ENCODE measurements around the gene RELT. TPM values are rescaled to one million over a fixed set of nuclear protein-coding genes. Genes with fewer than 3 reads are reported as not detected.
A peak's percentile ranks its signal among the peaks of the same experiment; 100 is the strongest.

Gene RELT
- total RNA-seq, 2 experiments from 2014 or later, result 23.2 to 24.2 TPM

DNA sequence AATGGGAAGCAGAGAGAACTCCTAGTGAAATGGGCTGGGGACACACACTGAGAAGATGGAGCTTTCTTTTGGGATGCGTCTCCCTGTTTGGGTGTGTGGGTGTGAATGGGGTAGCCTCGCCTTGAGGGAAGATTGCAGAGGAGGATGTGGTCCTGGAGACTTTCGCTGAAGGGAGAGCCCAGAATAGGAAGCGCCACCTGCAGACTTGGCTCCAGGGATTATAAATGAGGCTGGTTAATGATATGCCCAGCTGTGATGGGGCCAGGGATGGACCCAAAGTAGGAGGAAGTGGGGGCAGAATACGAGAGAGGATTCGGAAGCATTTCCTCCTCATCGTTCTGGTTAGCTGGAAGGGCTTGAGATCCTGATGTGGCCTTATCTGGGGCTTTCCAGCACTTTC lies 13.7 kb downstream of the RELT start:
- Mint-ChIP-seq H3K27ac (no peak overlapping the region), H3K4me3 (no peak overlapping the region), H3K27me3 (no peaks in the 10 kb centered on the region), H3K4me1 (peaks cover 17% of the 10 kb centered on the region), H3K9me3 (no peaks in the 10 kb centered on the region), H3K36me3 (no peaks in the 10 kb centered on the region)
- DNase-seq, result no peak

GRCh38 chr11:73390601-73391565 lies 14.7 kb downstream of the RELT start:
- no peak for DNase-seq
- Mint-ChIP-seq H3K27ac (no peak overlapping the region), H3K27me3 (no peaks in the 10 kb centered on the region), H3K4me1 (peaks cover 10% of the 10 kb centered on the region), H3K4me3 (no peak overlapping the region), H3K9me3 (no peaks in the 10 kb centered on the region), H3K36me3 (no peaks in the 10 kb centered on the region)

DNA sequence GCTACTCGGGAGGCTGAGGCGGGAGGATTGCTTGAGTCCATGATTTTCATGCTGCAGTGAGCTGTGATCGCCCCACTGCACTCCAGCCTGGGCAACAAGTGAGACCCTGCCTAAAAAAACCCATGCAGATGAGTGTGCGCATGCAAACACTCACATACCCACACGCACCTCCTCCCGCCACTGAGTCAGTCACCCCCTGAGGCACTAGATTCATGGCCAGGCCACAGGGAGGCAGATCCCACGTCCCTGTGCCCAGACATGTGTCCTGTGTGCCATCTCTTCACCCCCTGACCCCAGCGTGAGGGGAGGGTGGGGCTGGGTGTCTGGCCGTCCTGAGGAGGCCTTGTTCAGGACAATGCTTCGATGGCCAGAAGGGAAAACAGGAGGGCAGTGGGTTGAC lies 15.5 kb downstream of the RELT start:
- H3K27ac Mint-ChIP-seq, result no peak overlapping the region
- H3K27me3 Mint-ChIP-seq, result no peaks in the 10 kb centered on the region

DNA sequence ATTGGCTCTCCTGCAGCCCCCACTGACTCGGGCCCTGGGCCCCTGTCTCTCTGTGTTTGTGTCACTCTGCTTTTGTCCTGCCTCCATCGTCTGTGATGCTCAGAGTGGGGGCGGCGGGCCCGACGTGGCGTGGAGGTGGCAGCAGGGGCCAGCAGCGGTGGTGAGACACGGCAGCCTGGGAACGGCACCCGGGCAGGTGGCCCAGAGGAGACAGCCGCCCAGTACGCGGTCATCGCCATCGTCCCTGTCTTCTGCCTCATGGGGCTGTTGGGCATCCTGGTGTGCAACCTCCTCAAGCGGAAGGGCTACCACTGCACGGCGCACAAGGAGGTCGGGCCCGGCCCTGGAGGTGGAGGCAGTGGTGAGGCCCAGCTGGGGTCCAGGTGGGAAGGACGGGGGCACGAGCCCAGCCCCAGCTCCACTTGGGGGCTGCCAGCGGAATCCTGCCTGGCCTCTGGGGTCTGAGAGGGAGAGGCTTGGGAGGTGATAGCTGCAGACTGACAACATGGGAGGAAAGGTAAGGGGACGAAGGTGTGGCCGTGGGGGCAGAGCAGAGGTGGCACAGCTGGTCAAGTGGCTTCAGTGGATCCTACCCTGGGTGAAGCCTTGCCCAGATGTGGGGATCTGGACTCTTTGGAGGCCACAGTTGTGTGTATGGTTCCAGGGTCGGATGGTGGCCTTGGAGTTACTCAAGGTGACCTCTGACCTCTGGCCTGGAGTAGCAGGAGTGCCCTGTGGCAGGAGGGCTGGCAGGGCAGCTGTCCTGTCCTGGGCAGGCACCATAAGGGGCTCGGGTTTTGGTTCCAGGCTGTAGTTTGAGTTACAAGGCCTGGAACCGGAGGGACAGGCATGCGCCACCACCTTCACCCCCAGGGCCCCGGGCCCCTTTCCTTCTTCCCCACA lies 16.2 kb downstream of the RELT start:
- Mint-ChIP-seq H3K4me1 (peaks cover 3% of the 10 kb centered on the region), H3K4me3 (no peak overlapping the region), H3K27me3 (no peaks in the 10 kb centered on the region), H3K36me3 (no peaks in the 10 kb centered on the region), H3K9me3 (no peaks in the 10 kb centered on the region), H3K27ac (no peak overlapping the region)
- DNase-seq, result no peak

More for the DNA sequence above, 15.5 kb downstream of the RELT start:
- no peaks in the 10 kb centered on the region for H3K36me3 Mint-ChIP-seq
- H3K9me3 Mint-ChIP-seq, result no peaks in the 10 kb centered on the region
- DNase-seq, result no peak
- H3K4me3 Mint-ChIP-seq, result no peak overlapping the region
- H3K4me1 Mint-ChIP-seq, result peaks cover 9% of the 10 kb centered on the region

DNA sequence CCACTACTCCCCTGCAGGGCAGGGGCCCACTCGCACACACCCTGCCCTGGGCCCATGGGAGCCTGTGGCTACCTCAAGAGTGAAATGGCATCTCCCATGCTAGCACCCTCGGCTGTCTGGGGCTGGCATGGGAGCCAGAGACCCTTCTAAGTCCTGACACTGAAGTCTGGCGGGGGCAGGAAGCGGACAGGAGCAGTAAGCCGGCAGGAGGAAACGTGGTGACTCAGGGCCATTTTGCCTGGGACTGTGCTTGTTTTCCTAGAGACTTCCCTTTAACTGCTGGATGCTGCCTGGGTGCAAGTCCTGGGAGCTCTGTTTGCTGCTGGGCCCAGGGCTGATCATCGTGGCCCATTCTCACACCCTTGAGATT lies 16.8 kb downstream of the RELT start:
- no peak overlapping the region for H3K4me3 Mint-ChIP-seq
- no peak overlapping the region for H3K27ac Mint-ChIP-seq
- no peaks in the 10 kb centered on the region for H3K9me3 Mint-ChIP-seq
- H3K27me3 Mint-ChIP-seq, result no peaks in the 10 kb centered on the region
- peaks cover 2% of the 10 kb centered on the region for H3K4me1 Mint-ChIP-seq
- no peaks in the 10 kb centered on the region for H3K36me3 Mint-ChIP-seq
- DNase-seq, result no peak

DNA sequence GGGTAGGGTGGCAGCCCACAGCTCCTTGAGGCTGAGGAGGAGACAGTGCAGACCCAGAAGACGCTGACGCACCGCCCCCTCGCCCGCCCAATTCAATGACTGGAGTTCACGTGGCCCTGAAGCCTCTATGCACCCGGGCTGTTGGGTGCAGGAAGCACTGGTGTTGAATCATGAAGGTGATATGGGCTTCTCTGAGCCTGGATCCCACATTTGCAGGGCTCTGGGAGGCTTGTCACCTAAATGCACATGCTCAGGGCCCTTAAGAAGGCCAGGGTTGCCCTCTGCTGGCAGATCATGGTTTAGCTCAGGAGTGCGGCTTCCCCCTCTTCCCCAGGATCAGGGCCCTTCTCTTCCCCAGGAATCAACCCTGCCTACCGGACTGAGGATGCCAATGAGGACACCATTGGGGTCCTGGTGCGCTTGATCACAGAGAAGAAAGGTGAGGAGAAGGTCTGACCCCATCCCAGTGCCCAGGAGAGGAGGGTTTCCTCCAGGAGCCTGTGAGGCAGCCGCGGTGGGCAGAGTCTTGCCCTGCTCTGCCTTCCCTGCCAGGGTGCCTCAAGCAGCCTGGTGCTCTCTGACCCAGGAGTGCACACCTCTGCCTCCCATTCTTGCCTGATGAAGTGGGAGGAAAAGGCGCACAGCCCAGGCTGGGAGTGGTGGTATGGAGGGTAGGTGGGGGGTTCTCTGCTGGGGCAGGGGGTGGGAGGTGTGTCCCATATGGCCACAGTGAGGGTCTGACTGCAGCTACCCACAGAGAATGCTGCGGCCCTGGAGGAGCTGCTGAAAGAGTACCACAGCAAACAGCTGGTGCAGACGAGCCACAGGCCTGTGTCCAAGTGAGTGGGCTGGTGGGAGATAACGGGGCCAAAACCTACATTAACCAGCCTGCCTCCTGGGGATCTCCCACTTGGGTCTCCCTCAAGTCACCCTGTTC lies 17.5 kb downstream of the RELT start:
- H3K9me3 Mint-ChIP-seq, result no peaks in the 10 kb centered on the region
- H3K27me3 Mint-ChIP-seq, result no peaks in the 10 kb centered on the region
- DNase-seq, result peak; percentile 56
- no peaks in the 10 kb centered on the region for H3K36me3 Mint-ChIP-seq
- H3K27ac Mint-ChIP-seq, result no peak overlapping the region
- peaks cover 1% of the 10 kb centered on the region for H3K4me1 Mint-ChIP-seq
- H3K4me3 Mint-ChIP-seq, result no peak overlapping the region

GRCh38 chr11:73394416-73395296 lies 18.5 kb downstream of the RELT start:
- H3K27me3 Mint-ChIP-seq, result no peaks in the 10 kb centered on the region
- DNase-seq, result no peak
- H3K4me3 Mint-ChIP-seq, result no peak overlapping the region
- H3K9me3 Mint-ChIP-seq, result no peaks in the 10 kb centered on the region
- H3K4me1 Mint-ChIP-seq, result peaks cover 1% of the 10 kb centered on the region
- no peaks in the 10 kb centered on the region for H3K36me3 Mint-ChIP-seq
- H3K27ac Mint-ChIP-seq, result no peak overlapping the region

GRCh38 chr11:73395297-73396208 lies 19.4 kb downstream of the RELT start:
- no peak for DNase-seq
- Mint-ChIP-seq H3K4me1 (peaks cover 1% of the 10 kb centered on the region), H3K4me3 (no peak overlapping the region), H3K9me3 (no peaks in the 10 kb centered on the region), H3K27ac (no peak overlapping the region), H3K36me3 (no peaks in the 10 kb centered on the region), H3K27me3 (no peaks in the 10 kb centered on the region)

DNA sequence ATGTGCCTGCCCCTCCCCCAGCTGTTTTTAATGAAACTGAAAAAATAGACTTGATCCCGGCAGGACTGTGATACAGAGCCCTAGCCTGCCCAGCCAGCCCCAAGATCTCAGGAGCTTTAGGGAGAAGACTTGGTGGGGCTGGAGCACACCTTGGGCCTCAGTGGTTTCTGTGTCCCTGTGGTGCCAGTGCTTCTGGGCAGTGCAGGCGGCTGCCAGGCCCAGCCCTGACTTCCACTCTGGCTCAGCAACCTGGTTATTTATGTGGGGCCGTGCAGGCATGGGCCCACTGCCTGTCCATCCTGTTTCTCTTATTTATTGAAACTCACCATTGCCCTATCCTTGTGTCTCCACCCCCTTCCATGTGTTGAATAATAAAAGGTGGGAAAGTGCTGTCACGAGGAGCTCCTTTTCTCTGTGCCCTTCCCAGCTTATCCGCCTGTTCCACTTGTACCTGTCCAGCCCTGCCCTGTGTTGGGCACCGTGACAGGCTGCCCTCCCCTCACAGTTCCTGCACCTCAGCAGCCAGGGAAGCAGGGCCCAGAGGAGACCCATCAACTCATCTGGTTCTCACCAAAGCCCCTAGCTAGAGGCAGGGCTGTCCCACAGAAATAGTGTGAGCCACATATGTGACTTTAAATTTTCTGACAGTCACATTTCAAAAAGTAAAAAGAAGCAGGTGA lies 20.2 kb downstream of the RELT start:
- peaks cover 1% of the 10 kb centered on the region for H3K4me1 Mint-ChIP-seq
- no peaks in the 10 kb centered on the region for H3K9me3 Mint-ChIP-seq
- no peak overlapping the region for H3K4me3 Mint-ChIP-seq
- H3K27ac Mint-ChIP-seq, result no peak overlapping the region
- H3K27me3 Mint-ChIP-seq, result no peaks in the 10 kb centered on the region
- DNase-seq, result no peak
- H3K36me3 Mint-ChIP-seq, result no peaks in the 10 kb centered on the region

GRCh38 chr11:73396985-73397384 lies 20.8 kb downstream of the RELT start:
- H3K36me3 Mint-ChIP-seq, result no peaks in the 10 kb centered on the region
- no peak overlapping the region for H3K27ac Mint-ChIP-seq
- no peak for DNase-seq
- peaks cover 1% of the 10 kb centered on the region for H3K4me1 Mint-ChIP-seq
- H3K9me3 Mint-ChIP-seq, result no peaks in the 10 kb centered on the region
- H3K4me3 Mint-ChIP-seq, result no peak overlapping the region
- H3K27me3 Mint-ChIP-seq, result no peaks in the 10 kb centered on the region

DNA sequence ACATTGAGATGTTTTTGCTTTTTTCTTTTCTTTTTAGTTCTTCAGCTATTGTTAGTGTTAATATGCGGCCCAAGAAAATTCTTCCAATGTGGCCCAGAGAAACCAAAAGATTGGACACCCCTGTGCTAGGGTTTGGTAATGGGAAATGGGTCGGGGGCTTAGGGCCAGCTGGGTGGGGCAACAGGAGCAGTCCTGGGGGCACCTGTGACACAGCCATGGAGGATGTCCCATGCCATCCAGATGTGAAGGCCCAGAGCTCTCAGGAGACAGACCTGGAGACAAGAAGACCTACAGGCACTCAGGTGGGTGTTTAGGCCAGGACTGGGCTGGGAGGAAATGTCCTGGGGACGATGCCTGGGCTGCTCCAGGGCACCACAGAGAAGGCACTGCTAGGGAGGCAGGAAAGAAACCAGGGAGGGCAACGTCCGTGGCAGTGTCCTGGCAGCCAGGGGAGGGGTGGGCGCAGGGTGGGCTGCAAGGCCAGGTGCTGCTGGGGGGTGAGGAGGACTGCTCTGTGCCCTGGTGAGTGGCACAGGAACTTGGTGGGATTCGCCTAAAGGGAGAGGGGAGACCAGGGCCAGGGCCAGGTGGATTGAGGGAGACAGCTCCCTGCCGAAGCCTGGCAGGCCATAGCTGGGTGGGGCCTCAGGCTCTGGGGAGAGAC lies 21.4 kb downstream of the RELT start:
- Mint-ChIP-seq H3K4me1 (no peaks in the 10 kb centered on the region), H3K27me3 (no peaks in the 10 kb centered on the region), H3K4me3 (no peak overlapping the region), H3K9me3 (no peaks in the 10 kb centered on the region), H3K27ac (no peak overlapping the region), H3K36me3 (no peaks in the 10 kb centered on the region)
- DNase-seq, result no peak

- Mint-ChIP-seq H3K36me3 (no peaks in the 10 kb centered on the region), H3K27me3 (no peaks in the 10 kb centered on the region), H3K4me1 (peaks cover 1% of the 10 kb centered on the region), H3K9me3 (no peaks in the 10 kb centered on the region), H3K4me3 (no peak overlapping the region), H3K27ac (no peak overlapping the region)
- no peak for DNase-seq
Measured at GRCh38 chr11:73398132-73398526, 21.9 kb downstream of the RELT start.
